Astrocyte of the spinal cord (primary cell): ENCODE results near the gene FXR2.

ENCODE experiments used
- DNase-seq: peaks from one replicate; pipeline ENCODE4 v3.0.0; 2011; ENCODE audit warnings: low read depth, low spot score
- H3K4me3 ChIP-seq: 2 replicates; pipeline ENCODE4 v1.5.1; 2011; ENCODE audit warnings: low read depth, mild to moderate bottlenecking, low read length, moderate library complexity
- in situ Hi-C: cut with HindIII; loops from 2 replicates; pipeline ENCODE4 v1.10.0; 2017; ENCODE audit warnings: low sequenced_read_pairs
- TF ChIP-seq, protein P1 (sequence below): IDR thresholded peaks from 2 replicates; pipeline ENCODE4 v1.5.1; 2012; ENCODE audit warnings: low read depth, mild to moderate bottlenecking, low read length, inconsistent platforms

The FXR2 gene

DNA sequence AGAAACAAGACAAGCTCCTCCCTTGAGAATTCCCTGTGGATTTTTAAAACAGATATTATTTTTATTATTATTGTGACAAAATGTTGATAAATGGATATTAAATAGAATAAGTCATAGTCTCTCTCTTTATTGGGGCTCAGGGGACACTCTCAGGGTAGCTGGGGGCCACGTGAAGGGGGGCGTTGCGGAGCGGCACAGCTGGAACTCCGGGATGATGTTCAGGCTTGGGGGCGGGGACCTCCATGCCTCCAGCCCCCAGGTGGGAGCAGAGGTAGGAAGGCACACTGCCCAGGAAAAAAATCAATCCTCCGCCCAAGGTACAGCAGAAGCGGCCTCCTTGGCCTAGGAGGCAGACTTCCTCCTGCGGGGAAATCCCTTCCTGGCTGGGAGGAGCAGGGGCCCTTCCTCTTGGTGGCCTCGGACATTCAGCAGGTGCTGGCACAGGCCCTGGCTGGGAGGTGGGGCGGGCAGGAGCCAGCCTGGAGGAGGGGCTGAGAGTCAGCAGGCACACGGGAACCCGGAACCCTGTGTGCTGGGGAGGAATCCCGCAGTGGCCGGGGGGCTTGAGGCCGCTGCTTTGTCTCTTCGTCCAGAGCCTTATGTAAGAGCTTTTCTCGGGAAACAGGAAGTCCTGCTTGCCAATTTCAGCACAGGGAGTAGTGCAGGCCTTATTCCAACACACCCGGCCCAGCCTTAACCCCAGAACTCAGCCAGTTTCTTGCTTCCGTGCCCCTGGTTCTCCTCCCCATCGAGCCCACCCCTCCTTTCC lies 56.7 kb downstream of the FXR2 start:
- H3K4me3 ChIP-seq = no peak overlapping the region
- peak; percentile 41 for DNase-seq
- TF ChIP-seq, protein P1, sequence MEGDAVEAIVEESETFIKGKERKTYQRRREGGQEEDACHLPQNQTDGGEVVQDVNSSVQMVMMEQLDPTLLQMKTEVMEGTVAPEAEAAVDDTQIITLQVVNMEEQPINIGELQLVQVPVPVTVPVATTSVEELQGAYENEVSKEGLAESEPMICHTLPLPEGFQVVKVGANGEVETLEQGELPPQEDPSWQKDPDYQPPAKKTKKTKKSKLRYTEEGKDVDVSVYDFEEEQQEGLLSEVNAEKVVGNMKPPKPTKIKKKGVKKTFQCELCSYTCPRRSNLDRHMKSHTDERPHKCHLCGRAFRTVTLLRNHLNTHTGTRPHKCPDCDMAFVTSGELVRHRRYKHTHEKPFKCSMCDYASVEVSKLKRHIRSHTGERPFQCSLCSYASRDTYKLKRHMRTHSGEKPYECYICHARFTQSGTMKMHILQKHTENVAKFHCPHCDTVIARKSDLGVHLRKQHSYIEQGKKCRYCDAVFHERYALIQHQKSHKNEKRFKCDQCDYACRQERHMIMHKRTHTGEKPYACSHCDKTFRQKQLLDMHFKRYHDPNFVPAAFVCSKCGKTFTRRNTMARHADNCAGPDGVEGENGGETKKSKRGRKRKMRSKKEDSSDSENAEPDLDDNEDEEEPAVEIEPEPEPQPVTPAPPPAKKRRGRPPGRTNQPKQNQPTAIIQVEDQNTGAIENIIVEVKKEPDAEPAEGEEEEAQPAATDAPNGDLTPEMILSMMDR = no peak
- in situ Hi-C loops = no loop called here

DNA sequence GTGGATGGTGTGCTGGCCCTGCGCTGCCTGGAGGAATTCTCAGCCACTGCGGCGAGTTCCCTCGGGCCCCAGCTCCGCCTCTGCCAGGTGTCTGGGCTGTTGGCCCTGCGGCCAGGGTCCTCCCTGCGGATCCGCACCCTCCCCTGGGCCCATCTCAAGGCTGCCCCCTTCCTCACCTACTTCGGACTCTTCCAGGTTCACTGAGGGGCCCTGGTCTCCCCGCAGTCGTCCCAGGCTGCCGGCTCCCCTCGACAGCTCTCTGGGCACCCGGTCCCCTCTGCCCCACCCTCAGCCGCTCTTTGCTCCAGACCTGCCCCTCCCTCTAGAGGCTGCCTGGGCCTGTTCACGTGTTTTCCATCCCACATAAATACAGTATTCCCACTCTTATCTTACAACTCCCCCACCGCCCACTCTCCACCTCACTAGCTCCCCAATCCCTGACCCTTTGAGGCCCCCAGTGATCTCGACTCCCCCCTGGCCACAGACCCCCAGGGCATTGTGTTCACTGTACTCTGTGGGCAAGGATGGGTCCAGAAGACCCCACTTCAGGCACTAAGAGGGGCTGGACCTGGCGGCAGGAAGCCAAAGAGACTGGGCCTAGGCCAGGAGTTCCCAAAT lies 57.4 kb downstream of the FXR2 start:
- in situ Hi-C loops = no loop called here
- H3K4me3 ChIP-seq = no peak overlapping the region
- TF ChIP-seq, protein P1 = no peak
- DNase-seq = no peak

DNA sequence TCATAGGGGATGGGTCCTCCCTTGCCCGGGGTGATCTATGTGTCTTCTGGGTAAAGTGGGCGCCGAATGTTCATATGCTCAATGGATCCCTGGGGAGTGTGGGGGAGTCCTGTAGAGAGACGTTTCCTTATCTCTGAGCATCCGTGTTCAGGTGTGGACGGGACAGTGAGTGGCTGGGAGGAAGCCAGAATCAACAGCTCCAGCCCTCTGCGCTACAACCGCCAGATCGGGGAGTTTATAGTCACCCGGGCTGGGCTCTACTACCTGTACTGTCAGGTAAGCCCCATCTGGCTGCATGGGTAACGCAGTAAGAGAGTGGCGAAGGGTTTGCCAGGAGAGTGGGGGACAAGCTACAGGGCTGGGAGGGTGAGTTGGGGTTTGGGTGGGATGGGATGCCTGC lies 58.1 kb downstream of the FXR2 start:
- in situ Hi-C loops = no loop called here
- TF ChIP-seq, protein P1 = no peak
- no peak for DNase-seq
- no peak overlapping the region for H3K4me3 ChIP-seq

DNA sequence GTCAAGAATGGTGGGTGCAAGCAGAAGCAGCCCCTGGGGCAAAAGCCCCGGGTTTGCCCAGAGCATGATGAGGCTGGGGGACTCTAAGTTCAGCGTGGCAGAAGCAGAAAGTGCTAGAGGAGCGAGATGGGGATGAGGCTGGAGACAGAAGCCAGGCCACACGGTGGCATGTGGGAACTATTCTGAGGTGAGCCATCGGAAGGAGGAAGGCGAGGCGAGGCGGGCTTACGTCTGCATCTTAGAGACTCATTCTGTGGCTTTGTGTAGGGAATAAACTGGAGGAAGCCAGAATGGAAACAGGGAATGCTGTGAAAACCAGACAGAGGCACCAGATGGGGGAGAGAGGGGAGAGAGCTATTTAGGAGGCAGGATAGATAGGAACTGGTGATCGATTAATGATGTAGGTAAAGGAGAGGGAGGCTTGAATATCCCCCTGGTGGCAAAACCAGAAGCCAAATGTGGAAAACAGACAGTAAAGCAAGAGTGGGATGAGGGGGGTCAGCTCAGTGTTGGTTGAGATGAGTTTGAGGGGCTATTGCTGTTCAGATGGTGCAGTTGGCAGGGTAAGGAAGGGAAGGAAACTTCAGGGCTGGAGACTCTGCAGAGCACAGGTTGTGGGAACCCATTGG lies 59.3 kb downstream of the FXR2 start:
- in situ Hi-C loops = no loop called here
- no peak for DNase-seq
- TF ChIP-seq, protein P1 = peak; percentile 22
- no peak overlapping the region for H3K4me3 ChIP-seq

DNA sequence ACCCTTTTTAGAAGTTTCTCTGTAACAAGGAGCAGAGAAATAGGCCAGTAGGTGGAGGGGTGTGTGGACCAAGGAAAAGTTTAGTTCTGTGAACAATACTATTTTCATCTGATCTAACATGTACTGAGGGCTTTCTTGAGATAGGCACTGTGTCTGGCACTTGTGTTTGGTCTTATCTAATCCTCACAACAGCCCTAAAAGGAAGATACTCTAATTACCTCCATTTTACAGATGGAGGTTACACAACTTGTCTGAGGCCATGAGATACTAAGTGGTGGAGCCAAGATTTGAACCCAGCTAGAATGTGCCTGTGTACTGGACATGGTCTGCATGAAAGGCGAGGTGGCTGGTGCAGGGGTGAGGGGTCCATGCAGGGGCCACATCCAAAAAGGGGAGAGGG lies 61.3 kb downstream of the FXR2 start:
- in situ Hi-C loops = no loop called here
- no peak for DNase-seq
- no peak overlapping the region for H3K4me3 ChIP-seq
- TF ChIP-seq, protein P1 = no peak

DNA sequence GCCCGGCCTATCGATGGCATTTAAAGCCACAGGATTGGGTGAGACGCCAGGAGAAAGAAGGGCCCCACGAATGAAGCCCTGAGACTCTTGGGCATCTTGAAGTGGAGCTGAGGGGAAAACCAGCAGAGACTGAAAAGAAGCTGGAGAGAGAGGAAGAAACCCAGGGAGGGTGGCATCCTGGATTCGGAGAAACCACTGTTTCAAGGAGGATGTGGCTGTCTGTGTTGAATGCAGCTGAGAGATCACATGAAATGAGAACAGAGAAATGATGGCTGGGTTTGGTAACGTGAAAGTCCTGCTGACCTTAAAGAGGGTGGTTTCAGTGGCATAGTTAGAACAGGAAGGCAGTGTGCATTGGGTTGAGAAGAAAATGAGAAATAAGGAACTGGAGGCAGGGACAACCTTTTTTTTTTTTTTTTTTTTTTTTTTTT lies 62.1 kb downstream of the FXR2 start:
- TF ChIP-seq, protein P1 = no peak
- in situ Hi-C loops = no loop called here
- no peak overlapping the region for H3K4me3 ChIP-seq
- no peak for DNase-seq
